GM18520 (cell line): ENCODE results near the gene GPR107.

Experiments used
- ATAC-seq: cut with Tn5 transposase; IDR thresholded peaks from one replicate; pipeline ENCODE4 v1.9.1; 2021; ENCODE audit not compliant: unreplicated experiment

Gene GPR107

DNA sequence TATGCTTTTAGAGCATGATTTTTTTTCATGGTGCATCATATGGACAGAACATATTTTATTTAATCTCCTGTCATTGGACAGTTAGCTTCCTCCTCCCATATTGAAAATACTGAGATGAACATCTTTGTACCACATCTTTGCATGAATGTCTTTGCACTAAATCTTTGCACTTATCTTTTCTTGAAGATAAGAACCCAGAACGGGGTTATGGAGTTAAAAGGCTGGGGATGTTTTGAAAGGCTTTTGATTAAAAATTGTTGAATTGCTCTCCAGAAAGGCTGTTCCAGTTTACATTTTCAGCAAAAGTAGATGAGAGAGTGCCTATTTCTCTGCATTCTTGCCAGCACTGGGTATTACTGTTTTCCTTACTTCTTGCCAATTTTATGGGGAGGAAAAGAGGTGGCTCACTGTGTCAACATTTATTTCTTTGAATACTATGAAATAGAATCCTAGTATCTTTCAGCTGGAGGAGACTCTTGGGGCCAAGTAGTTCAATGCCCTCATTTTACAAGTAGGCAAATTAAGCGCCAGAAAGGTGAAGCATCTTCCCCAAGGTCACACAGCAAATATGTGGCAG is 125.7 kb downstream of the GPR107 start:
- ATAC-seq, result no peak

DNA sequence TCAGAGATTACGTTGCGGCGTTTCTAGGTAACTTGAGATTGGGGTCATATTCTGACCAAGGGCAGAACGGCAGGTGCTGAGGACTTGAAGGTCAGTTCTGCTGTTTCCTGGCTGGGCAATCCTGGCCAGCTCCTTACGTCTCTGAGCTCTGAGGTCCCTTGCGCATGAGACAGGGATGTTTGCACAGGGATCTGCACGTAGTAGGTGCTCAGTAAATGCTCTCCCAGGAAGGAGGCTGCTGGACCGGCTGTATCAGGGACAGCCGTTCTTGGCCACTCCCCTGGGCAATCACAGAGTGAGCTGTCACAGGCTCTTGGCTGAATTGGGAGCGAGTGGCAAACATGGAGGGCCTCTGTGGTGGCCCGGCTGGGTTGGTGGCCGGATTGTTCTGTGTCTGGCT is 126.8 kb downstream of the GPR107 start:
- no peak for ATAC-seq

DNA sequence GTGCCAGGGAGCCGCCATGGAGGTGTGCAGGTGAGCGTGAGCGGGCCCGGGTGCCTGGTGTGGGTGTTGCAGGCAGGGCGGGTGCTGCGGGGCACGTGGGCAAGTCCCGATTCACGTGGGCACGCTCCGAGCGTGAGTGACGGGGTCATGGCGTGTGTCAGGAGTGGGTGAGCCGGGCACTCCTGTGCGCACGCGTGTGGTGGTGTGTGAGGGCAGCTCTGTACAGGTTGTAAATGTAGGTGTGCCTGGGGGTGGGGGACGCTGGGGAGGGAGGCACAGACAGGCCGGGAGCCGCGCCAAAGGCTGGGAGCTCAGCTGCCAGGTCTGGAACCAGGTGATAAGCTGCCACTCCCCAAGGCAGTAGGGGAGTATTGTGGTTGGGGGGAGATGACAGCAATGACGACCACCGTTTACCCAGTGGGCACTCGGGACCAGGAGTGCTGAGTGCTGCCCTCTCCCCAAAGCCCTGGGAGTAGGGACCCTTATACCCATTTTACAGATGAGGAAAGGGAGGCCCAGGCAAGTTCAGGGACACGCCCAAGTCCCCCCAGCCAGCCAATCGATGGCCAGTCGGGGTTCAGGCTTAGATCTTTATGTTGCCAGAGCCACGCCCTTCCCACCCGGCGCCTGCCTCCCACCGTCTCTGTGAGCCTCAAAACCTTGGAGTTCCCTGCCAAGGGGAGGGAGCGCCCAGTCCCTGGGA is 128.1 kb downstream of the GPR107 start:
- no peak for ATAC-seq

DNA sequence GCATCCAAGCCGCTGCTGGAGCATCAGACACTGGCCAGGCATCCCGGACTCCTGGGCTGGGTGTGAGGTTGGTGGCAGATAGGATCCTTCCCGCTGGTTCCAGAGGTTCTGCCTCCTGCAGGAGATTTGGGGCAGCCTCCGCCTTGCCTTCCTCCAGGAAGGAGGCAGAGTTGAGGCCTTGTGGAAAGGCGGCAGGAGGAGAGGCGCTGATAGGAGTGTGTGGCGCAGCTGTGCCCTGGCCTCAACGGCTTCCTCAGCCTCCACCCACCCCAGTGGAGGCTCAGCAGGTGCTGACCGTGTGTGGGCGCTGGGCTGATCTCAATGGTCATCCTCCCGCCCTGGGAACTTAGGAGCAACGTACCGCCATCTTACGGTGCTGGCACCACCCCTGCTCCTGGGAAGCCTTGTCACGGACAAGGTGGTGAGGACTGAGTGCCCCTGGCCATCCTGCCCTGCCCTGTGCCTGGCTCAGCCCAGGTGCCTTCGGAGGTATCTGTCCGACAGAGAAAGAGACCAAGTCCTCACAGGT is 128.7 kb downstream of the GPR107 start:
- no peak for ATAC-seq

DNA sequence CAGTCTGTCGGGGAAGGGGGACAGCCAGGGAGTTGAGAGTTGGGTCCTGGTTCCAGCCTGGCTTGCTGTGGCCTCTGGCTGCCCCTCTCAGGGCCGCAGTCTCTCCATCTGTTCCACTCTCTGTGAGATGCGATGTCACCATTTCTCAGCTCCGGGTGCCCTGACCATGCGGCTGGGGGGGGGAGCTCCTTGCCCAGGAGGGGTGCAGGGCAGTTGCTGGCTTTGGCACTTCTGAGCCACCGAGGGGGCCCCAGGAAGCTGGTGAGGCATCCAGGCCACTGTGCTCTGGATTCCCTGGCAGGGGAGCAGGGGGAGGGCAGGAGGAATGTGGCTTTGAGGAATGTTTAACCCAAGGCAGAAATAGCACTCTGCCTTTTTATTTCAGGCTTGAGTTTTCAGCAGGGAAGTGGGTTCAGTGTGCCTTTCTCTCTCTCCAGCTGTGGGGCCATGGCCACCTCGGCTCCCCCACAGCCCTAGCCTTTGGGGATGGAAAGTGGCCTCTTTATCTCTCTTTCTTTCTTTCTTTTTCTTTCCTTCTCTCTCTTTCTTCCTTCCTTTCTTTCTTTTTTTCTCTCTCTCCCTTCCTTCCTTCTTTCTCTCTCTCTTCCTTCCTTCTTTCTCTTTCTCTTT is 129.5 kb downstream of the GPR107 start:
- no peak for ATAC-seq

DNA sequence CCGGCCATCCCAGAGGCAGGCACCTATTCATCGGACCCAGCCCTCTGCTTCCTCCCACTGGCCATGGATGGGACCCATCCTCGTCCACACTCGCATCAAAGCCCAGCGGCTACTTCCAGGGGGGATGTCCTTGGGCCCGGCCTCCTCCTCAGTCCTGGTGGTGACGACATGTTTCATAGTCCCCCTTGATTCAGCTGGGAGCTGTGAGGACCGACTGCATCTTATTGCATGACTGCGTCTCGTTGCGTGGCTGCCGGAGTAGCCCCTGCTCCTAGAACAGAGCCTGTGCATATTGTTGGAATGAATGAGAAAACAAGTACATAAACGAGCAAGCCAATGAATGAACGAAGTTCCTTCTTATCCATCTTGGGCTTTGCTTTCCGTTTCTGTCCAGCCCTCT is 131.3 kb downstream of the GPR107 start:
- no peak for ATAC-seq

DNA sequence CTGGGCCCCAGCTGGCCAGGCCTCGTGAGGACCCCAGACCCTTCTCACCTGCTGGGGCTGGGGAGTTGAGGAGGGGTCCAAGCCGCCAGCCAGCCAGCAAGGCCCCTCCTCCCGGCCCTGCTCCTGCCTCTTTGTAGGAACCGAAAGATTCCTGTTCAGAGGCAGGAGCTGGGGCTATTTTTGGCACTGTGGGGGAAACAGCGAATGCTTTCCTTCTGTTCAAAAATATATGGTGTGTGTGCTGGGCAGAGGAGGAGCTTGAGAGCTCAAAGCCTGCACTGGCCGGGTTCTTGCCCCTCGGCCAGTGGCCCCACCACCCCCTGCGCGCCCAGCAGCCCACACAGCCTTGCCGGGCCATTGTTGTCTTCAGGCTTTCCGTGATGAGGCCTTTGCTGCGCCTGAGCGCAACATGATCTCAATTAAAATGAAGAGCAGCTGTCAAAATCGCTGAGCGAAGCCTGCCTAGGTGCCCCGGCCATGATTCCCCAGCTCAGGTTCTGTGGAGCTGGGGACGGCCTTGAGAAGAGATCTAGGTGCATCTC is 131.9 kb downstream of the GPR107 start:
- no peak for ATAC-seq

DNA sequence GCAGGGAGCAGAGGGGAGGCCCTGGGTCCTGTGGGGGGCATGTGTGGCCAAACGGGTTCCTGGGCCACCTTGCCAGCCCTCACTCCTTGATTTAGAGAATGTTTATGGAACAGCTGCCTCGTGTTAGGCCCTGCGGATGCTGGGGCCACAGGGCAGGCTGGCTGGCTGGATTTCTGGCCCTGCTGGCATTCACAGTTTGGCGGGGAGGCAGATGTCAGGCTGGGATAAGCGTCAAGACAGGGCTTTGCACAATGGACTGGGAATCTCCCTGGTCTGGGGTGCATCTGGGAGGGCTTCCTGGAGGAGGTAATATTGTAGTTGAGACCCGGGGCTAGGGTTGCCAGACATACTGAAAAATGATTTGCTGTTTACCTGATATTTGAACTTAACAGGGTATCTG is 132.3 kb downstream of the GPR107 start:
- no peak for ATAC-seq

DNA sequence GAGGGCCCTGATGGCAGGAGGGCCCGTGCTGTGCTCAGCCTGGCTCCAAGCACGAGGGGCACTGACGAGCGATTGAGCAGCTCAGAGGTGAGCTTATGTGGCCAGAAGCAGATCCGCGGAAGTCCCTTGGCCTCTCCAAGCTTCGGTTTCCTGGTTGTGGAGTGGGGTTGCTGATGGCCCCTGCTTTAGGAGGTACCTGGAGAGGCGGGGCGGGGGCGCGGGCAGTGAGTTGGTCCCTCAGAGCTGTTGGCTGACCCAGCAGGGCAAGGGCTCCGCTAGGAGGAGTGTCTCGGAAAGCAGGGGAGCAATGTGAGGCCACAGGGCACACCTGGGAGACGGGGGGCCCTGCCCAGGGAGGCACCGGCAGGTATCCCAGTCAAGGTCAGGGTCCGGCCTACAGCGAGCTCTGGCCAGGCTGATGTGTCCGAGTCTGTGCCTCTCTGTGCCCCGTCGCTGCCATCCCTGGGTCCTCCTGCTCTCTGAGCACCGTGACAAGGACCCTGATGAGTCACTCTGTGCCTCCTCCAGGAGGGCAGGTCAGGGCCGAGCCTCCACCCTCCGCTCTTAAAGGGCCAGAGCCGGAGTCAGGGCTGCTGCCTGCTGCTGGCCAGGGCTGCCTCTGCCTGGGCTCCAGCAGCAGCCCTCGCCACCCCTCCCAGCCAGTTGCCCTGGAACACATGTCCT is 133.3 kb downstream of the GPR107 start:
- ATAC-seq, result no peak

DNA sequence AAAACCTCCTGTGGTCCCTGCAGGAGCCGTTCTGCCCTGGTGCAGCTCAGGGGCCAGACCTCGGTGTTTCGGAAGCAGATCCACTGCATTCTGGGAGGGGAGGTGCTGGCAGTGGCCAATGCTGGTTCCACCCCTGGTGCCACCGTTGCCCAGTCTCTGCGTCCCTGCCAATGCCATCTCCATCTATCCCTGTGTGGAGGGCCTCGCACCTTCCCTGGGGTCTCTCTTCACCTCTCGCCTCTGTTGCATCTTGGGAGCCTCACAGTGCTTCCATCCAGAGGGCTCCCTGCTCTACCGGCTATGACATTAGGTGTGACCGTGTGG is 133.8 kb downstream of the GPR107 start:
- ATAC-seq, result no peak

DNA sequence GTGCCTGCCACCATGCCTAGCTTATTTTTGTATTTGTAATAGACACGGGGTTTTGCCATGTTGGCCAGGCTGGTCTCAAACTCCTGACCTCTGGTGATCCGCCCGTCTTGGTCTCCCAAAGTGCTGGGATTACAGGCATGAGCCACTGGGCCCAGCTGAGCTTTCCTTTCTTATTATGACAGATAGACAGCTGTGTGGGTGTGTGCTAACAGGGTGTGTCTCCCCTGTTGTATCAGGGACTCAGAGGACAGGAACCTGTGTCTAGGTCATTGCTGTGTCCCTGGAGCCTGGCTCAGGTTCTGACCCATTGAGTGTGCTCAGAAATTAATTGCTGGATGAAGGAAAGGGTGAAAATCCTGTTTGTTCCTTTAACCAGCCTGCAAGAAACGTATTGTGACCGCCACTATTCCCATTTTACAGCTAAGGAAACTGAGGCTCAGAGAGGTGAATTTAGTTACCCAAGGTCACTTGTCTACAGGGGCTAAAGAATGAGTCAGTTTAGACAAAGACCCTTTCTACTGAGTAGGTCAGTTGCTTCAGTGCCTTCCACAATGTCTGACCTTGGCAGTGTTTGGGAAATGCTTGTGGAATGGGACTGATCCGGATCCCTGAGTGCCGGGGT is 135.3 kb downstream of the GPR107 start:
- ATAC-seq, result no peak
